Psoas muscle (tissue), 8 donors: Measurements from ENCODE around the gene DLGAP1. TPM values are rescaled to one million over a fixed set of nuclear protein-coding genes. Genes with fewer than 3 reads are reported as not detected.

ENCODE experiments used
- ATAC-seq, 4 donors: fragments of 200-7000 bp; cut with Tn5 transposase; one replicate each; pipeline ENCODE4 v1.9.1; 2020; ENCODE audit warnings: moderate library complexity in 3 of 4, mild to moderate bottlenecking in 2 of 4
- DNase-seq, 2 donors: peaks; one replicate each; pipeline ENCODE4 v3.0.0-alpha.2; 2020
- H3K27ac ChIP-seq: fragments of 200-600 bp; one replicate; pipeline ENCODE4 v1.8.0; 2022
- H3K27me3 ChIP-seq, 3 donors: fragments of 200-600 bp in 1 of 3; one replicate each; pipeline versions ENCODE4 v1.6.1 to v1.8.0; 2013 to 2022; ENCODE audit warnings: low read length in 2 of 3, mild to moderate bottlenecking in 2 of 3, moderate library complexity in 1 of 3; ENCODE audit not compliant: insufficient read depth in 3 of 3
- H3K36me3 ChIP-seq, 2 donors: fragments of 200-600 bp in 1 of 2; one replicate each; pipeline versions ENCODE4 v1.6.1 to v1.8.0; 2013 to 2022; ENCODE audit warnings: low read depth in 1 of 2, mild to moderate bottlenecking in 1 of 2, moderate library complexity in 1 of 2; ENCODE audit not compliant: insufficient read depth in 1 of 2
- H3K4me1 ChIP-seq: fragments of 200-600 bp; one replicate; pipeline ENCODE4 v1.8.0; 2022
- H3K4me3 ChIP-seq: fragments of 200-600 bp; one replicate; pipeline ENCODE4 v1.8.0; 2022; ENCODE audit warnings: mild to moderate bottlenecking
- H3K9me3 ChIP-seq: fragments of 200-600 bp; one replicate; pipeline ENCODE4 v1.8.0; 2022
- CTCF ChIP-seq: fragments of 200-600 bp; IDR thresholded peaks from one replicate; pipeline ENCODE4 v1.8.0; 2022; ENCODE audit warnings: antibody characterized with exemption
- WGBS, 3 donors: extraction: QIAGEN DNeasy Blood & Tissue Kit; methylation state at CpG; one replicate each; pipeline versions ENCODE4 v1.1.6 to v1.1.7; 2013; 5-methylcytosine and 5-hydroxymethylcytosine counted together
- intact Hi-C, 2 donors: fragments of 100-400 bp; cut with DNase I; formaldehyde crosslinking; loops; one replicate each; pipeline versions ENCODE4 v1.11.0 to v1.14.2; 2022
- polyA plus RNA-seq, 3 donors: library from polyadenylated mRNA; stranded (reverse); fragments of 200-250 nt; gene quantifications; one replicate each; pipeline ENCODE4 v1.2.3, GENCODE V29; 2013
- total RNA-seq, 4 donors: library from RNA; stranded (reverse); fragmentation: NEBNext Ultra II Directional in 2 of 4; extraction: Animal tissue kit (Norgen Biotek cat#: 25700) in 2 of 4; gene quantifications; one replicate each; pipeline versions ENCODE4 v1.2.1 to v1.2.4, GENCODE V29; 2021 to 2023
- donor health status: healthy with polysubstance abuse.
- donor health status: DM: no; HTN: no; CAD: no; lungs with moderate emphysema.
- donor health status: Bipolar disorder and iron deficiency.
- donor health status: healthy.
- donor health status: DM: yes; HTN: yes; CAD: no.
- donor health status: DM: no; HTN: no; CAD: no.
- donor health status: DM: no; HTN: no; CAD: no.
- donor health status: DM: yes; HTN: yes; CAD: no.

The DLGAP1 gene
- total and polyA plus RNA-seq, 7 donors: 0.09 to 0.26 (median 0.16) TPM; not detected in 1

GRCh38 chr18:4207383-4207985, 247.6 kb downstream of the DLGAP1 start:
- TF ChIP-seq CTCF: no peak
- ATAC-seq: no peak
- H3K27me3 ChIP-seq: no peaks in the 10 kb centered on the region
- no peaks in the 10 kb centered on the region for H3K9me3 ChIP-seq
- 82 to 85% (median 82%) methylated on average over 7 of the region's 7 CpGs for WGBS, 3 donors
- DNase-seq: no peak
- intact Hi-C loops: no loop called here
- H3K4me1 ChIP-seq: no peaks in the 10 kb centered on the region
- no peak overlapping the region for H3K27ac ChIP-seq
- no peaks in the 10 kb centered on the region for H3K36me3 ChIP-seq
- no peak overlapping the region for H3K4me3 ChIP-seq

- no peak overlapping the region for H3K4me3 ChIP-seq
- no peak for DNase-seq
- intact Hi-C loops: no loop called here
- no peaks in the 10 kb centered on the region for H3K9me3 ChIP-seq
- no peaks in the 10 kb centered on the region for H3K36me3 ChIP-seq
- no peak for ATAC-seq
- WGBS, 3 donors: 57 to 58% (median 58%) methylated on average over 1 of the region's 1 CpG
- no peak for TF ChIP-seq CTCF
- H3K27ac ChIP-seq: no peak overlapping the region
- no peaks in the 10 kb centered on the region for H3K4me1 ChIP-seq
- no peaks in the 10 kb centered on the region for H3K27me3 ChIP-seq
These were observed 250.7 kb downstream of the DLGAP1 start for GRCh38 chr18:4204438-4204720.

- no peaks in the 10 kb centered on the region for H3K4me1 ChIP-seq
- 68 to 75% (median 73%) methylated on average over 5 of the region's 5 CpGs for WGBS, 3 donors
- H3K9me3 ChIP-seq: no peaks in the 10 kb centered on the region
- H3K4me3 ChIP-seq: no peak overlapping the region
- no peaks in the 10 kb centered on the region for H3K27me3 ChIP-seq
- intact Hi-C loops: no loop called here
- no peak overlapping the region for H3K27ac ChIP-seq
- no peaks in the 10 kb centered on the region for H3K36me3 ChIP-seq
- no peak for TF ChIP-seq CTCF
- ATAC-seq: no peak
- DNase-seq: no peak
These were observed 251.3 kb downstream of the DLGAP1 start for GRCh38 chr18:4203568-4204437.

- no peak for ATAC-seq
- no peaks in the 10 kb centered on the region for H3K27me3 ChIP-seq
- DNase-seq: no peak
- TF ChIP-seq CTCF: no peak
- no peak overlapping the region for H3K27ac ChIP-seq
- intact Hi-C loops: no loop called here
- no peaks in the 10 kb centered on the region for H3K36me3 ChIP-seq
- no peaks in the 10 kb centered on the region for H3K4me1 ChIP-seq
- H3K9me3 ChIP-seq: no peaks in the 10 kb centered on the region
- H3K4me3 ChIP-seq: no peak overlapping the region
These were observed 254.7 kb downstream of the DLGAP1 start for GRCh38 chr18:4200399-4200798.

GRCh38 chr18:4198956-4199355, 256.2 kb downstream of the DLGAP1 start:
- DNase-seq (no peak), ATAC-seq (no peak)
- 40 to 56% (median 47%) methylated on average over 5 of the region's 5 CpGs for WGBS, 3 donors
- intact Hi-C loops: no loop called here
- TF ChIP-seq CTCF: no peak
- H3K4me1 ChIP-seq: no peaks in the 10 kb centered on the region
- no peaks in the 10 kb centered on the region for H3K27me3 ChIP-seq
- H3K9me3 ChIP-seq: no peaks in the 10 kb centered on the region
- H3K36me3 ChIP-seq: no peaks in the 10 kb centered on the region
- no peak overlapping the region for H3K4me3 ChIP-seq
- H3K27ac ChIP-seq: no peak overlapping the region
